HUDEP-2 (cell line): ENCODE data around the gene TFR2.

Source experiments
- DNase-seq, 76 experiments: peaks; one replicate each; lab custom pipeline; 2025; ENCODE audit not compliant: unreplicated experiment in 76 of 76; lab: John Stamatoyannopoulos, UW

TFR2 gene

DNA sequence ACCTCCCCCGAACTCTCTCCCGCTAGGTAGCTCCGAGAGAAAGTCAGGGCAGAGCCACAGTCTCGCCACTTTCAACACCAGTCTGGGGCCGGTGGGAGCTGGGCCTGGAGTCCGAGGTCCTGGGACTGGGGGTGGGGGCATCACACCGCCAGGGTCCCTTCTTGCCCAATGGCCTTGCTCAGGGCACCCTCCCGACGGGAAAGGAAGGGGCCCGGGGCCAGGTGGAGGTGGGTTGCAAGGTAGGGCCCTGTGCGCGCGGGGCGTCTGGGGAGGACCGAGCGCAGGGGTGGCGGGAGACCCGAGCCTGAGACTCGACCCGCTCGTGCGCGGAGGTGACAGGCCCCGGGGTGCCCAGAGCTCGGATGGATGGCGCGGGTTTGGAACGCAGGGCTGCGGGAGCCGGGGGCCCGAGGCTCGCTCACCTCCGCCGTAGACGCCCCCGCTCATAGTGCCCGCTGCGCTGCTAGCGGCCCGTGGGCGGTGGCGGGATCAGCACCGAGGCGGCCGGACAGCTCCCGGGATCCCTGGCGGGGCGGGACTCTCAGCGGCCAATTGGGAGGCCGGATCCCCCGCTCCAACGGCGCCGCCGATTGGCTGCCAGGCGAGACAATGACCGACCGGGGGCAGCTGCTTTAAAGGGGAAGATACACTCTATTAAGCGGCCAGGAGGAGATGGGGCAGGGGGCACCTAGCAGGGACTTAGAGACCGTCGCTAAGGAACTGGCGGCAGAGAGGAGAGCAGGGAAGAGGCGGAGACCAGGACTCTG, 14.7 kb upstream of the TFR2 start, which contains the start of gene ACTL6B:
Gene ACTL6B, minus strand, starts transcription at position 541 of the 767 bp plus-strand sequence. Its CDS starts 94 bp downstream, at position 447.
- peak in 61 of 76 experiments; percentile 6 to 80 (median 56) for DNase-seq

DNA sequence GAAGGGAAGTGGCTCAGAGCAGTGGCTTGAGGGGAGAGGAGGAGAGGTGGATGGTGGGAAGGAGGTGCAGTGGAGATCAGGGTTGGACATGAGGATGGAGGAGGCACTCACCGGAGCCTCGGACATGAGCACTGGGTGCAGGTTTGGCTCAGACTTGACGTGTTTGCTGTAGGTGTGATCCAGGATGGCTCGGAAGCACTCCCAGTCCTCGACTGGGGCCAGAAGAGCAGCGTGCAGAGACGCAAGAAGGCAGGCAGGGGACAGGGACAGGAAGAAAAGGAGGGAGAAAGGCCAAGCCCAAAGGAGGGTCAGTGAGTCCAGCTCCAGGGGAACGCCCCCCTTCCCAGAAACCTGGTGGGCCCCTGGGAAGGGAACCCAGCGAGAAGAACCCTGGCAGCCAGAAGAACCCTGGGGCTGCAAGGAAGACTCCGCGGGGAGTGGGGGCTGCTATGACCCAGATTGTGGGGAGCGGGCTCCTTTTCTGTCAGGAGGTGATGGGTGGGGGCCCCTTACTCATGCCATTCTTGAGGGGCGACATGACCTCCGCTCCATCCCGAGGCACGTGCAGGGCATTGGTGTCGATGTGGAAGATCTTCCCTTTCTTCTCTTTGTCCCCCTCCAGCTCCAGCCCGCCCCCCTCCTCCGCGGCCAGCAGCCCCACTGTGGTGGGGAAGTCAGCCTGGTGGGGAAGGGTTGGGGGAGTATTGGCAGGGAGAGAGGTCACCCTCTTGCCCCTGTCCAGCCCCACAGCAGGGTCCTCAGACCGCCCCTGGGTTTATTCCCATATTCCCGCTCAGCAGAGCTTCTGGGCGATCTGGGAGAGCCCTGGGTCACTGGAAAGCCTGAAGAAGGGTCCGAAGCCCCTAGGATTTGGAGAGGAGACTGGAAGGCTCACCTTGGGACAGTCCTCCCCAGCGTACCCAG, 13.8 kb upstream of the TFR2 start:
- no peak for DNase-seq

DNA sequence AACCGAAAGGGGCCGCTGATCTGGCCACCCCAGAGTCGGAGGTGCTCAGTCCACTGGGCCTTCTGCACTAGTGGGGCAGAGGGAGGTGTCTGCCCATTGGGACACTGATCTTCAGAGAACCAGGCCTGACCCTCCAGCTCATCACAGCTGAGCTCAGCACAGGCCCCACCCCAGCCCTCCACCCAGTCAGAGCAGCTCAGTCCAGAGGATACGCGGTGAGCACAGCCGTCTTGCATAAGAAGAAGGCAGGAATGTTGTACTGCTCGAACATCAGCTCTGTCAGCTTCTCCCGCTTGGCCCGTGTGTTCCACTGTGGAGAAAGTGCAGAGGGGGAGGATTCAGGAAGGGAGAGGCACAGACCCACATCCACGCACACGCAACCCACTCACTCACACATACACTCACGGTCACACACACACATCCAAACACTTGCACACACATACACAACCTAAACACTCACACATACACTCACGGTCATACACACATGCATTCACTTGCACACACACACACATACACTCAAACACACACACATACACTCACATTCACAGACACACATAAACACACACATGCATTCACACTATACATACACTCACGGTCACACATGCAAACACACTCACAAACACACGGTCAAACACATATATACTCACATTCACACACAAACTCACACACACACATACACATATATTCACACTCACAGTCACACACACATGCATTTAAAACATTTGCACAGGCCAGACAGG, 8.6 kb upstream of the TFR2 start:
- DNase-seq = no peak

DNA sequence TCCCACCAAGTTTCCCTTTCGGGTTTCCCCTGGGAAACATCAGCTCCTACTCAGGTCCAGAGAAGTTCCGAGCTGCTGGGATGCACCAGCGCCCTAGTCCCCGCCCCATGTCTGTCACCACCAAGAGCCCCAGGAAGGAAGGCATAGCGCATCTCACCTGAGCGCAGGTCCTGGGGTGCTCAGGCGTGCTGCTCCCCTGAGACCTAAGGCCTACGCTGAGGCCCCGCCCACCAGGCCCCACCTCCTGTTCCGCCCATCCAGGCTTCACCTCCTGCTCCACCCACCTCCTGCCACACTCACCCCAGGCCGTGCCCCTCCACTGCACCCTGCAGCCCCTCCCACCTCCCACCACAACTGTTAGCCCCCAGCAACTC, 1.2 kb upstream of the TFR2 start:
- DNase-seq = peak in 70 of 76 experiments; percentile 10 to 88 (median 74)

DNA sequence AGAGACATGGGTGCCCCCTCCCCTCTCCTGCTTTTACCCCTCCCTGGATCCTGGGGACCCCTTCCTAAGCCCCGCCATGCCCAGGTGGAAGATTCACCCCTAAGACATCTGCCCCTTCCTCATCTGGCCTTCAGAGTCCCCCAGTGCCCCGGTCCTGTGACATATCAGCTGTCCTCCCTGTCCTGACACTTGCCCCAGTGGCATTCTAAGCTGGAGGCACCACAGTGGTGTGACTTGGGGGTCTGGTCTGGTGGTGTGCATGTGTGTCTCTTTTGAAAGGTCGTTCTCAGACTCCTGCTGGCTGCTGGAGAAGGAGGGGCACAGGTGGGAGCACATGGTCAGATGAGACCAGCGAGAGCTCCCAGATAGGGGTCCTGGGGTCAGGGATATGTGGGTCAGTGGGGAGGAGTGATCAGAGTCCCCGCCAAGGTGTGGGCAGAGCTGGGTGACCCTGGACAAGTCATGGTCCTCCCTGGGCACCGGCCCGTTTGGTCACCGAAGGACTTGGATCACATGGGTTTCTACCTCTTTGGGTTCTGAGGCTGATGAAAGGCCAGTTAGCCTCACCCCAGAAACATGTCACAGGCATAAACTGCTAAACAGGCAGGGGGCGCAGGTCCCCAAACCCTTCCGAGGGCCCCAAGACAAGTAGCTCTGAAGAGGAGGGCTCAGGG, 645 bp upstream of the TFR2 start:
- DNase-seq = peak in 31 of 76 experiments; percentile 25 to 84 (median 51)

DNA sequence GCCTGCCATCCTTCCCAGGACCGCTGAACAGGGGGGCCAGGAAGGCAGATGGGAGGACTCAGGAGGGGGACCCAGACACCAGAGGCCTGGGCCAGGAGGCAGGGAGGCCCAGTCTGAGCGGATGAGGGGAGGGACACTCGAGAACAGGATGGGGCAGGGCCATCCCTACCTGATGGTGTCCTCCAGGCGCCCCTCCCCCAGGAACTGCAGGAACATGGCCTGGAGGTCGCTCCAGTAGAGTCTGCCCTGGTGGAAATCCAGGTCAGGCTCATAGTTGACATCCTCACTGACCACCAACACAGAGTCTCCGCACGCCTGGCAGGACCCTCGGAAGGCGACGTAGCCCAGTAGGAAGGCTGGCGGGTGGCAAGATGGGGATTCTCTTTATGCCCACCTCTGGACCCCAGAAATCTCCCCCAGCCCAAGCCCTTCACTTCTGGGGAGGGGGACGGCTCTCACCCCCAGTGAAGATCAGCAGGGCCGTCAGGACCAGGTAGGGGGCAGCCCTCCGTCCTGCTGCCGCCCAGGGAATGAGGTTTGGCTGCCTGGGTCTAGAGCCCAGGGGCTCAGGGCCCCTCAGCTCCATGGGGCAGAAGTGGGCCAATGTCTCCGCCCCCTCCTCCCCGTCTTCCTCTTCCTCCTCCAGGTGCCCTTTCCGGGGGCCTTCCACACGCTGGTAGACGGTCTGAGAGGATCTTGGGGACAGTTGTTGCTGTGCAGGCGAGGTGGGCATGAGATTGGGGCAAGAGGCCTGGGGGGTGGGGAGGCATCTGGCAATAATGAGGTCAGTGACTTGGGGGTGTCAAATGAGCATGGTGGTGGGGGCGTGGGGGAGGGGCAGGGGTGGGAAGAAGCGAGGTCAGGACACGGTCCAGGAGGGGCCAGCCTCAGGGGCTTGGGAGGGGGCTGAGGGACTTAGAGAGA, 573 bp downstream of the TFR2 start:
- peak in 69 of 76 experiments; percentile 21 to 91 (median 77) for DNase-seq

DNA sequence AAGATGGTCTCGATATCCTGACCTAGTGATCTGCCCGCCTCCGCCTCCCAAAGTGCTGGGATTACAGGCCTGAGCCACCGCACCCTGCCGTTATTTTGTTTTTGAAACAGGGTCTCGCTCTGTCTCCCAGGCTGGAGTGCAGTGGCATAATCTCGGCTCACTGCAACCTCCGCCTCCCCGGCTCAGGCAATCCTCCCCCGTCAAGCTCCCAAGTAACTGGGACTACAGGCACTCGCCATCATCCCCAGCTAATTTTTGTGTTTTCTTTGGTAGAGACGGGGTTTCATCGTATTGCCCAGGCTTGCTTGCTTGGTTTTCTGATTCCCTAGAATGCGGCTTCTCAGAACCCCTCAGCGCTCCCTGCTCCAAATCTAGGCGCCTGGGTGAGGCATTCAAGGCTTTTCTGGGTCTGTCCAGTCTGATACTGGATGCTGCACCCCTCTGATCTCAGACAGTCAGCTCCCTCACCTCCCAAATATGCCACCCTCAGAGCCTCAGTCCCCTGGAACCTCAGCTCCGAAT, 1.3 kb downstream of the TFR2 start:
- DNase-seq = peak in 27 of 76 experiments; percentile 27 to 76 (median 54)

DNA sequence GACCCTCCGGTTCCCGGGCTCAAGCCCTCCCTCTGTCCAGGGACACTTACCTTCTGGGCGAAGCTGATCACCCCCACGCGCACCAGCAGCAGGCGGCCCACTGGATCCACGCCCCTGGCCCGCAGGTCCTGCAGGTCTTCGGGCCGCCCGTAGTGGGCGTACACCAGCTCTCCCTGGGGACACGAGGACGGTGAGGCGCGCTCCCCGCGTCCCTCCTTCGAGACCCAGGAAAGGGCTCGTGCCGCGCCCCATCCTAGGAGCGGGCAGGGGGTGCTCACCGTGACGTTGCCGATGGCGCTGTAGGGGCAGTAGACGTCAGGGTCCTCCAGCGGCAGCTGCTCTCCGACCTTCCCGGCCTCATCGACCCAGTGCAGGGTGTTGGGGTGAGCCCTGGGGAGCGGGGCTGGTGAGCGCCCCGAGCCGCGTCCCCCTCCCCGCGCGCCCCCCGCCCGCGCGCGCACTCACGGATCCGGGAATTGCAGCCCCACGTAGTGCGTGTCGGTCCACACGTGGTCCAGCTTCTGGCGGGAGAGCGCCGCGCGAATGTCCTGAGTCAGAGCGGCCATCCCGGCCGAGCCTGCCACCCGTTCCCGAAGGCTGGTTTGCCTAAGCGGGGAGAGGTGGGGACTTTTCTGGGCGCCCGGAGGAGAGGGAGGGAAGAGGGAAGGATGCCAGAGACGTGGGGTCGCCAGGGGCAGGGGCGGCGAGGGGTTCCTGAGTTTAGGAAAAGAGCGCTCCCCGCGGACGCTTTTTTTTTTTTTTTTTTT, 8.2 kb downstream of the TFR2 start:
- no peak for DNase-seq

DNA sequence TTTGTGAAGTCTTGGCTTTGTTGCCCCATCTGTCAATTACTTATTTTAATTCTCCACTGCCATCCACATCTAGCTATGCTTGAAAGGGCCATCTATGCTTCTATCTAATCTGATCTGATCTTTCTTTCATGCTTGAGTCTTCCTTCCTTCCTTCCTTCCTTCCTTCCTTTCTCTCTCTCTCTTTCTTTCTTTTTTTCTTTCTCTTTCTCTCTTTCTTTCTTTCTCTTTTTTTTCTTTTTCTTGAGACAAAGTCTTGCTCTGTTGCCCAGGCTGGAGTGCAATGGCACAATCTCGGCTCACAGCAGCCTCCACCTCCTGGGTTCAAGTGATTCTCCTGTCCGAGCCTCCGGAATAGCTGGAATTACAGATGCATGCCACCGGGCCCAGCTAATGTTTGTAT, 11.3 kb downstream of the TFR2 start:
- no peak for DNase-seq

DNA sequence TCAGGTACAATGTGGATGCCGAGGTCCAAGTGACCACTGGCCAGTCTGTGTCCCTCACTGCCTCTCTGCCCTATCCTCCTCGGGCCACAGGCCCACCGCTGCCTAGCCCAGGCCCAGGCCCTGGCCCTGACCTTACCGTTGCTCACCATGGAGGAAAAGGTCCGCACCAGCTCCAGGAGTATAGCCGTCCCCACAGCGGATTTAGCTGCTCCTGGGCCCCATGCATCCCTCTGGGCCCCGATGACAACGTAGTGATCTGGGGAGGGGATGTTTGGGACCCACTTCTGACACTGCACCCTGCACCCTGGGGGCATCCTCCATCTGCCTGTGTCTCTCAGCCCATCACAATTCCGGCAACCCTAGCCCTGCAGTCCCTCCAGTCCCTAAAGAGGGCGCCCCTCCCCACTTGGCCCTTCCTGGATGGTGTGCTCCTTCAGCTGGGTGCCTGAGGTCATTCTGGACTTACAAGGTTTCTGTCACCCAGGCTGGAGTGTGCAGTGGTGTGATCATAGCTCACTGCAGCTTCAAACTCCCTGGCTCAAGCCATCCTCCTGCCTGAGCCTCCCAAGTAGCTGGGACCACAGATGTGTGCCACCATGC, 12.1 kb downstream of the TFR2 start:
- peak in 53 of 76 experiments; percentile 5 to 71 (median 39) for DNase-seq

DNA sequence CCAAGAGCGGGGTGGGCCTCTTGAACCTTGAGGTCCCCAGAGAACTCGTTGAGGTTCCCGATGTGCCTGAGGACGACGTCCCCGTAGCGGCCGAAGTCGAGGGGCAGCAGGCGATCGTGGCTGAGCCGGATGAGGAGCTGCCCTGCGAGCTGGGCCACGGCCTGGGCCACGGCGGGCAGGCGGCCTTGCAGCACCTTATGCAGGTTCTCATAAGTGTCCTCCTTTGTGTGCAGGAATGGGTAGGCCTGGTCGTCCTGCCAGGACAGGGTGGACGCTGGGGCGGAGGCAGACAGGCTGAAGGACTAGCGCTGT, 14.2 kb downstream of the TFR2 start:
- no peak for DNase-seq

DNA sequence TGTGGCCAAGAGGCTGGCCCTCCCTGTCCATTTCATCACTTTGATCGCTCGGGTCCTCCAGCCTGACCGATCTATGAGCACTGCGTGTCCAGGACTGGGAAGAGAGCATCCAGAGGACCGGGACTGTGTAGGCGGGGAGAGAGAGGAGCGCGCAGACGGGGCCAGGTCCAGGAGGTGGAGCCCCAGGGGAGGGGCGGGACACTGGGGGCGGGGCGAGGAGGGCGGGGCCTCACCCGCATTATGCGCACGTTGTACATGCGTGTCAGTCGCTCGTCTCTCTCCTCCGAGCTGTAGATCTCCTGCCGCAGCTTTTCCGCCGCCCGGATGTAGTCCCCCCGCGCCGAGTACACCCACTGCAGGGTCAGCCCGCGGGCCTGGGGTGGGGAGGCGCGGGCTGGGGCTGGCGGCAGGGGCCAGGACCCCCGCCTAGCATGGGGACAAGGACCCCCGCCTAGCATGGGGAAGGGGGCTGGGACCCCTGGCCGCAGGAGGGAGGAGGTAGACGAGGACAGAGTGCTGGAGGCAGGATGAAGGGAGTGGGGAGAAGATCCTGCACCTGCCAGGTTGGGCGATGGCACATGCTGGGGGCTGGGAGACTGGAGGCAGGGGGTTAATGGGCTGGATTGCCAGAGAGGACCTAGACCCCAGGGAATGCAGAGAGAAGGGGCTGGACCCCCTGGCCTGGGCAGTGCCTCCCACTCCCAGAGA, 14.7 kb downstream of the TFR2 start:
- peak in 73 of 76 experiments; percentile 13 to 91 (median 81) for DNase-seq

DNA sequence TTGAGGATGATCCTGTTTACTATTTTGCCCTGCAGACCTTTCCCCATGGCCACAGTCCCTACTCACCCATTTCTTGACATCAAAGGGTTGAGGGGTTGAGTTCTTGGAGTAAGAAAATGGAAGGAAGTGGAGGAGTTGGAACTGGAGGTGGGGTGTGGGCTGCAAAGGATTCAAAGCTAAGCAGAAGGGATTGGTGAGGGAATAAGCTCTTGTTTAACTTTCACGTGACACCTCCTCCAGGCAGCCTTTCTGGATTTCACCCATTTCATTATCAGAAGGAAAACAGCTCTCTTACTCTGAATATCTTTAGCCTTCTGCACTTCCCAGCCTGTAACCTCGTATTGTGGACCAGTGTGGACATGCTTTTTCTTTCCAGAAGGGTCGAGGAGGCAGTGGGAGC, 15.3 kb downstream of the TFR2 start:
- peak in 1 of 76 experiments; percentile 12 for DNase-seq

DNA sequence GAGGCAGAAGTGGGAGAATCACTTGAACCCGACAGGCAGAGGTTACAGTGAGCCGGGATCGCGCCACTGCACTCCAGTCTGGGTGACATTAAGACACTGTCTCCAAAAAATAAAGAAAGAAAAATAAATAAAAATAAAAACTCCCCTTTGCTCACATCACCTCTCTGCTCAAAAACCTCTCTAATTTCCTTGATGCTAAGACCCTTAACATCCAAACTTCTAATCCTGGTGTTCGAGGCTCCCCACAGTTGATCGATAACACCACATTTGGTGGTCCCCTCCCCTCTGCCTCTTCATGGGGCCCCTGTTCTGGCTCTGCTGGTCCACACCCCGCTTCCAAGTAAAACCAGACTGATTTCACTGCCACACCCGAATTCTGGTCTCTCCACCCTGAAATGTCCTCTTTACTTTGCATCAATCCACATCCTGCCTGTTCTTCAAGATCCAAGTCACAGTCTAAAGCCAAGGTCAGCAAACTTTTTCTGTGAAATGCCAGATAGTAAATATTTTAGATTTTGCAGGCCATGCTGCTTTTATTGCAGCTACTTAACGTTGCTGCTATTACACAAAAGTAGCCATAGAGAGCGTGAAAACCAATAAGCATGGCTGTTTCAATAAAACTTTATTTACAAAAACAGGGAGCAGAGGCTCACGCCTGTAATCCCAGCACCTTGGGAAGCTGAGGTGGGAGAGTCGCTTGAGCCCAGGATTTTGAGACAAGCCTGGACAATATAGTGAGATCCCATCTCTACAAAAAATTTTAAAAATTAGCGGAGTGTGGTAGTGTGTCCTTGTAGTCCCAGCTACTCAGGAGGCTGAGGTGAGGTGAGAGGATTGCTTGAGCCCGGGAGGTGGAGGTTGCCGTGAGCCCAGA, 17.2 kb downstream of the TFR2 start:
- peak in 74 of 76 experiments; percentile 41 to 92 (median 75) for DNase-seq

DNA sequence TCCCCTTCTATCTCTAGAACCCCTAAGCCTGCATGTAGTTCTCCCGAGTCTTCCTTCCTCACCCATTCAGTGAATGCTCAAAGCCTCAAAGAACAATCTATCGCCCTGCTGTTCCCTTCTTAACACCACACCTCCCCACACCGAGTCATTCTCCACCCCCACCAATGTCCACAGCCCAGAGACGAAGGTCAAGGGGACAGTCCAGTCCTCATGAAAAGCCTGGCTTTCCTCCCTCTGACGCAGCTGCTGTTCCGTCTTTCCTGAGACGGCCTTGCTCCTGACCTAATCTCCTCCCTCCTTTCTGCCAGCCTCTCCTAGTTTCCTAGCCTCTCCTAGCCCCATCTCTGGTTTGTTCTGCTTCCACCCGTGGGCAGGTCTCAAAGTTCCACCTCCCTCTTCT, 19.8 kb downstream of the TFR2 start:
- DNase-seq = peak in 1 of 76 experiments; percentile 21

DNA sequence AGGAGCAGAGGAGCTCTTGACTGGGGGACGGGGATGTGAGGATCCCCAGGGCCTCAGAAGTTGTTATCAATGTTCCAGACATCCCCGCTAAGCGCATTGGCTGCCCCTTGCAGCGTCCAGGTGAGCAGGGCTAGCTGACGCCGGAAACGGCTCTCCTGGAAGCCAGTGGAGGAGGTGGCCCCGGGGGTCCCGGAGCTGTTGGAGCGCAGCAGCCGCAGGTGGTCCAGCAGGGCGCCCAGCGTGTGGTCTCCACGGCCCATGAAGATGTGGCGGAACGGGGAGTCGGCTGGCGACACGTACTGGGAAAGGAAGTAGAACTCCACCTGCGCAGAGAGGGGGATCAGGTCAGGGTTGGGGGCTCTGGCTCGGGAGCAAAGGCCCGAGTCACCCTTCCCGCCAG, 20.5 kb downstream of the TFR2 start:
- no peak for DNase-seq
